ENCODE data around the gene NCKIPSD. TPM values are rescaled to one million over a fixed set of nuclear protein-coding genes. Genes with fewer than 3 reads are reported as not detected.

The NCKIPSD gene
- polyA plus RNA-seq, 1 donor = 15.2 TPM

DNA sequence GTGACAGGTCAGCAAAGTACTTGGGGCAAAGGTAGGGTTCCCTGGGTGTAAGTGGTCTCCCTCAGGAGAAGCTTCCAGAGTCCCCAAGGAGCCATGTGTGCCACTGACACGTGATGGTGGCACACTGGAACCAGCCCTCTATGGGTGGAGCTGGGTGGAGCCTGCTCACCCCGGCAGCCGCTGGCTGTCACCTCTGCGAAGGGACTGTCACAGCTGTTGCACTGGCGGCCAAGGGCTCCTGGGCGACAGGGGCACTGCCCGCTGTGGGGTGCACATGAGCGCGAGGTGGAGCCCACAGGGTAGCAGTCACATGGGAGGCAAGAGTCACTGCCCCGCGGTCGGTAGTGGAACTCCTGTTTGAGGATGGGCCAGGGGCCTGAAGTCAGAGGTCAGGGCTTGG lies 35.0 kb downstream of the NCKIPSD start:
- no peak overlapping the region for H3K4me3 ChIP-seq (ENCODE audit: low read length)
- H3K27me3 ChIP-seq (ENCODE audit: control insufficient read depth, insufficient read depth, low read length) = no peaks in the 10 kb centered on the region
- H3K9me3 ChIP-seq (ENCODE audit: control insufficient read depth, low read depth, low read length) = no peaks in the 10 kb centered on the region
- no CpG with 5 or more reads among the region's 12 CpGs for WGBS (ENCODE audit: insufficient coverage, low lambda C conversion rate)
- DNase-seq = no peak
- peaks cover 2% of the 10 kb centered on the region for H3K4me1 ChIP-seq (ENCODE audit: control insufficient read depth, insufficient read depth, low read length)
- no peak overlapping the region for H3K27ac ChIP-seq (ENCODE audit: low read length)
- H3K36me3 ChIP-seq (ENCODE audit: control insufficient read depth, insufficient read depth, low read length) = no peaks in the 10 kb centered on the region

DNA sequence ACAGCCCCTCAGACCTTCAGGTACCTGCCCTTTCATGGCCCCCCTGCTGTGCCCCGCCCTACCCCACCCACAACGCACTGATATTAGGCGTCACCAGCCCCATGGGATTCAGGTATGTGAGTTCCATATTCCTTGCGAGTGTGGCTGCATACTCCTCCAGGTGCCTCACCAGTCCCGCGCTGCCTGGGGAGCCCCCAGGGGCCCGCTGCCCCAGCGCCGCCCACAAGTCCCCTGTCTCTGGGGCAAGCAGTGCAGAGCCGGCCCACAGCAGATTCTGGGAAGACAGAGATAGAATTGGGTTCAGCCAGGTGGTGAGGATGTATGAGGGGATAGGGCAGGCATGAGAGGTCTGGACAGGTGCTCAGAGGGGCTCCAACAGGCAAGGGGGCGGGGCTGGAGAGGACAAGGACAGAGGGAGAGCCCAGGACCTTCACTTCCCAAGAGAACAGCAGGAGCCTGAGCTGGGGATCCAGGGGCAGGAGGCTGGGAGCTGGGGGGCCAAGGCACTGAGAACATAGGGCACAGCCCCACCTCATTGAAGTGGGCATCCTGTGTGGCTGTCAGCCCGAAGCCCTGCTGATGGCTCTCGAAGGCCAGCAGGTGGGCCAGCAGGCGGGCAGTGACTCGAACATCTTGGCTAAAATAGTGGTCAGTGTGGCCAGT lies 37.4 kb downstream of the NCKIPSD start:
- Histone ChIP-seq H3K4me3 (ENCODE audit: low read length) (no peak overlapping the region), H3K27ac (ENCODE audit: low read length) (no peak overlapping the region), H3K27me3 (ENCODE audit: control insufficient read depth, insufficient read depth, low read length) (no peaks in the 10 kb centered on the region), H3K4me1 (ENCODE audit: control insufficient read depth, insufficient read depth, low read length) (no peaks in the 10 kb centered on the region), H3K36me3 (ENCODE audit: control insufficient read depth, insufficient read depth, low read length) (no peaks in the 10 kb centered on the region), H3K9me3 (ENCODE audit: control insufficient read depth, low read depth, low read length) (no peaks in the 10 kb centered on the region)
- no peak for DNase-seq
- no CpG with 5 or more reads among the region's 15 CpGs for WGBS (ENCODE audit: insufficient coverage, low lambda C conversion rate)

DNA sequence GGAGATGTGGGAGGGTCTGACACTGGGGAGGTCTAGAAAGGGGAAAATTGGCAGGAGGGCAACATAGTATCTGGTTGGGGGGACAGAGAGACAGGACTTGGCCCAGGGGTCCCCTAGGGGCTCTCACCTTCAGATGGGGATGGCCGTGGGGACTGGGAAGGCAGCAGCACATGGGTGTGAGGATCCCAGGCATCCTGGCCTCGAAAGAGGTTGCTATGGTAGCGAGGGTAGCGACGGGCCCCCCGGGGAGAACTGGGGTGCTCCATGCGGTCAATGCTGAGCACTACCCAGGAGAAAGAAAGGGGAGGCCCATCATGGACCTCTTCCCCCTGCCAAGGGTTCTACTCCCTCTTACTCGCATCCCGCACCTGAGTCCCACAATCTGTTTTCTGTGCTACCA lies 38.0 kb downstream of the NCKIPSD start:
- Histone ChIP-seq H3K4me1 (ENCODE audit: control insufficient read depth, insufficient read depth, low read length) (no peaks in the 10 kb centered on the region), H3K9me3 (ENCODE audit: control insufficient read depth, low read depth, low read length) (no peaks in the 10 kb centered on the region), H3K36me3 (ENCODE audit: control insufficient read depth, insufficient read depth, low read length) (no peaks in the 10 kb centered on the region), H3K4me3 (ENCODE audit: low read length) (no peak overlapping the region), H3K27ac (ENCODE audit: low read length) (no peak overlapping the region), H3K27me3 (ENCODE audit: control insufficient read depth, insufficient read depth, low read length) (no peaks in the 10 kb centered on the region)
- WGBS (ENCODE audit: insufficient coverage, low lambda C conversion rate) = no CpG with 5 or more reads among the region's 9 CpGs
- no peak for DNase-seq

- DNase-seq = no peak
- WGBS (ENCODE audit: insufficient coverage, low lambda C conversion rate) = no CpG with 5 or more reads among the region's 22 CpGs
- Histone ChIP-seq H3K36me3 (ENCODE audit: control insufficient read depth, insufficient read depth, low read length) (no peaks in the 10 kb centered on the region), H3K4me1 (ENCODE audit: control insufficient read depth, insufficient read depth, low read length) (no peaks in the 10 kb centered on the region), H3K27me3 (ENCODE audit: control insufficient read depth, insufficient read depth, low read length) (no peaks in the 10 kb centered on the region), H3K9me3 (ENCODE audit: control insufficient read depth, low read depth, low read length) (no peaks in the 10 kb centered on the region), H3K4me3 (ENCODE audit: low read length) (no peak overlapping the region), H3K27ac (ENCODE audit: low read length) (no peak overlapping the region)
These were observed 40.6 kb downstream of the NCKIPSD start for GRCh38 chr3:48644898-48645760.

DNA sequence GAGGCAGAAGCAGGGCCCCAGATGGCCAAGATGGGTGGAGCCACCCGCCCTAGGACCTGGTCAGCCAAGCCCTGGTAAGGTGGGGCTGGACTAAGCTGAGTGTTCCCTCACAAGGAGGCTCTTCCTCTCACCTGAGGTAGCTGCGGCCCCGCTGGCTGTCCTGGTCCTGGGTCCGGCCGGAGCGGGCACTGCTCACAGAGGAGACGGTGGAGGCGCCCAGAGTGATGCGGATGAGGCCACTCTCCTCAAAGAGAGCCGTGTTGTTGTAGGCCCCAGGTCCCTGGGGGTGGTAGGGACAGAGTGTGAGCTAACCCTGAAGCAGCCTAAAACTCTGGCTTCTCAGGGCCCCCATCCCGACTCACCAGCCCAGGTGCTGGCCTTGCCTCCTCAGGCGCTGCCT lies 43.1 kb downstream of the NCKIPSD start:
- DNase-seq = no peak
- Histone ChIP-seq H3K27me3 (ENCODE audit: control insufficient read depth, insufficient read depth, low read length) (no peaks in the 10 kb centered on the region), H3K36me3 (ENCODE audit: control insufficient read depth, insufficient read depth, low read length) (no peaks in the 10 kb centered on the region), H3K9me3 (ENCODE audit: control insufficient read depth, low read depth, low read length) (no peaks in the 10 kb centered on the region), H3K4me3 (ENCODE audit: low read length) (no peak overlapping the region), H3K4me1 (ENCODE audit: control insufficient read depth, insufficient read depth, low read length) (no peaks in the 10 kb centered on the region), H3K27ac (ENCODE audit: low read length) (no peak overlapping the region)
- WGBS (ENCODE audit: insufficient coverage, low lambda C conversion rate) = no CpG with 5 or more reads among the region's 12 CpGs

- no peaks in the 10 kb centered on the region for H3K36me3 ChIP-seq (ENCODE audit: control insufficient read depth, insufficient read depth, low read length)
- 100% methylated on average over 1 of the region's 3 CpGs for WGBS (ENCODE audit: insufficient coverage, low lambda C conversion rate)
- no peak overlapping the region for H3K27ac ChIP-seq (ENCODE audit: low read length)
- no peaks in the 10 kb centered on the region for H3K9me3 ChIP-seq (ENCODE audit: control insufficient read depth, low read depth, low read length)
- H3K4me3 ChIP-seq (ENCODE audit: low read length) = no peak overlapping the region
- H3K27me3 ChIP-seq (ENCODE audit: control insufficient read depth, insufficient read depth, low read length) = no peaks in the 10 kb centered on the region
- DNase-seq = no peak
- H3K4me1 ChIP-seq (ENCODE audit: control insufficient read depth, insufficient read depth, low read length) = peaks cover 3% of the 10 kb centered on the region
These were observed 44.3 kb downstream of the NCKIPSD start for GRCh38 chr3:48641396-48641795.

- Histone ChIP-seq H3K36me3 (ENCODE audit: control insufficient read depth, insufficient read depth, low read length) (no peaks in the 10 kb centered on the region), H3K9me3 (ENCODE audit: control insufficient read depth, low read depth, low read length) (no peaks in the 10 kb centered on the region), H3K4me1 (ENCODE audit: control insufficient read depth, insufficient read depth, low read length) (peaks cover 11% of the 10 kb centered on the region), H3K4me3 (ENCODE audit: low read length) (no peak overlapping the region), H3K27me3 (ENCODE audit: control insufficient read depth, insufficient read depth, low read length) (no peaks in the 10 kb centered on the region), H3K27ac (ENCODE audit: low read length) (no peak overlapping the region)
- DNase-seq = no peak
- WGBS (ENCODE audit: insufficient coverage, low lambda C conversion rate) = no CpG with 5 or more reads among the region's 38 CpGs
These were observed 45.6 kb downstream of the NCKIPSD start for GRCh38 chr3:48639944-48640606.

- no peak for DNase-seq
- WGBS (ENCODE audit: insufficient coverage, low lambda C conversion rate) = no CpG with 5 or more reads among the region's 6 CpGs
- Histone ChIP-seq H3K27ac (ENCODE audit: low read length) (no peak overlapping the region), H3K27me3 (ENCODE audit: control insufficient read depth, insufficient read depth, low read length) (no peaks in the 10 kb centered on the region), H3K4me3 (ENCODE audit: low read length) (no peak overlapping the region), H3K36me3 (ENCODE audit: control insufficient read depth, insufficient read depth, low read length) (peaks cover 14% of the 10 kb centered on the region), H3K9me3 (ENCODE audit: control insufficient read depth, low read depth, low read length) (no peaks in the 10 kb centered on the region), H3K4me1 (ENCODE audit: control insufficient read depth, insufficient read depth, low read length) (peaks cover 17% of the 10 kb centered on the region)
These were observed 48.4 kb downstream of the NCKIPSD start for GRCh38 chr3:48637305-48637704.

GRCh38 chr3:48636149-48636655 lies 49.5 kb downstream of the NCKIPSD start:
- peak overlapping the region; percentile 77 for H3K27ac ChIP-seq (ENCODE audit: low read length)
- H3K36me3 ChIP-seq (ENCODE audit: control insufficient read depth, insufficient read depth, low read length) = peaks cover 24% of the 10 kb centered on the region
- no peaks in the 10 kb centered on the region for H3K9me3 ChIP-seq (ENCODE audit: control insufficient read depth, low read depth, low read length)
- peaks cover 17% of the 10 kb centered on the region for H3K4me1 ChIP-seq (ENCODE audit: control insufficient read depth, insufficient read depth, low read length)
- H3K27me3 ChIP-seq (ENCODE audit: control insufficient read depth, insufficient read depth, low read length) = no peaks in the 10 kb centered on the region
- no CpG with 5 or more reads among the region's 10 CpGs for WGBS (ENCODE audit: insufficient coverage, low lambda C conversion rate)
- DNase-seq = peak in 1 of 2 donors; percentile 11
- peak overlapping the region; percentile 92 for H3K4me3 ChIP-seq (ENCODE audit: low read length)

DNA sequence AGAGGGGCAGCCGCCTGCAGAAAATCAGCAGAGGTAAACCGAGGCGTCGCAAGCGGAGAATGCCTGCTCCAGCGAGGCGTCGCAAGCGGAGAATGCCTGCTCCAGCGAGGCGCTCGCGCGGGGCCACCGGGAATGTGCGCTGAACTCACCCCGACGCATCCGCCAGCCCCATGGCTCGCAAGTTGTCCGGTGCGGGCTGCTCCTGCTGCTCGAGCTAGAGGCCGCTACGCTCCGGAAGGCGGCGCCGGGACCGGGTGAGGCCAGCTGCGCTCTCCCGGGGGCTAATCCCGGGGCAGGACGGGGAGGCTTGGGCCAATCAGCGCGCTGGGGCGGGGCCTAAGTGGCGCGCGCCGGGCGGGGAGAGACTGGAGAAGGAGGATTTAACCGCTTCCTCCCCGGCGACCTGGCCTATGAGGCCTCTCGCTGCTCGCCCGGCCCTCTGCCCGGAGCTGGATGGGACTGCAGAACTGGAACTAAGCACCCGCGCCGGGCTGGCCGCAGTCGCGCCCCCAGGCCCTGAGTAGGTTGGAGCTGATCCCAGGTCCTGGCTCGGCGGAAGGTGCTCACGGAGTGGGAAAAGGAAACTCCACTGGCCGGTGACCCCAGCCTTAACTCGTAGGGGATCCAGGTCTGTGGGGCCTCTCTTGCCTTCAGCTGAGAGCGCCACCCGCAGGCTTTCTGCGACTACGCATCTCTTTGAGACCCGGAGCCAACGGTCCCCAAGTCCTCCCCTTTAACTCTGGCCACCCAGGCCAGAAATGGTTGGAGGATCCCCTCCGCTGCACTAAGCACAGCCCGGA lies 50.3 kb downstream of the NCKIPSD start, which contains the start of gene SLC26A6:
TSS of gene SLC26A6 (minus strand) at position 240 of the 800 bp plus-strand sequence. CDS start at position 172, 68 bp downstream.
- peak within 1 kb of the TSS; percentile 92 for H3K4me3 ChIP-seq (ENCODE audit: low read length)
- no peaks in the 10 kb centered on the region for H3K27me3 ChIP-seq (ENCODE audit: control insufficient read depth, insufficient read depth, low read length)
- H3K9me3 ChIP-seq (ENCODE audit: control insufficient read depth, low read depth, low read length) = no peaks in the 10 kb centered on the region
- peaks cover 32% of the 10 kb centered on the region for H3K36me3 ChIP-seq (ENCODE audit: control insufficient read depth, insufficient read depth, low read length)
- H3K4me1 ChIP-seq (ENCODE audit: control insufficient read depth, insufficient read depth, low read length) = peaks cover 17% of the 10 kb centered on the region
- DNase-seq = peak; percentile 95 to 98
- peak within 1 kb of the TSS; percentile 77 for H3K27ac ChIP-seq (ENCODE audit: low read length)
- WGBS (ENCODE audit: insufficient coverage, low lambda C conversion rate) = no CpG with 5 or more reads among the region's 68 CpGs
